ENCODE data around the gene VKORC1.

The VKORC1 gene

DNA sequence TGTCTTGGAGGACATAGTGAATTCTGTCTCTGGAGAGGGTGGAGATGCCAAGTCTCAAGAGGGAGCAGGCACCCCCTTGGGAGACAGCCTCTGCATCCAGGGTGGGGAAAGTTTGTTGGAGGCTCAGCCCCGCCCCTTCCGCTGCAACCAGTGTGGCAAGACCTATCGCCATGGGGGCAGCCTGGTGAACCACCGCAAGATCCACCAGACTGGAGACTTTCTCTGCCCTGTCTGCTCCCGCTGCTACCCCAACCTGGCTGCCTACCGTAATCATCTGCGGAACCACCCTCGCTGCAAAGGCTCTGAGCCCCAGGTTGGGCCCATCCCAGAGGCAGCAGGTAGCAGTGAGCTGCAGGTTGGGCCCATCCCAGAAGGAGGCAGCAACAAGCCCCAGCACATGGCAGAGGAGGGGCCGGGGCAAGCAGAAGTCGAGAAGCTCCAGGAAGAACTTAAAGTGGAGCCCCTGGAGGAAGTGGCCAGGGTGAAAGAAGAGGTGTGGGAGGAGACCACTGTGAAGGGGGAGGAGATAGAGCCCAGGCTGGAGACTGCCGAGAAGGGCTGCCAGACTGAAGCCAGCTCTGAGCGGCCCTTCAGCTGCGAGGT is 15.2 kb downstream of the VKORC1 start:
- TF ChIP-seq CTCF (IDR thresholded peaks at IDR 0.05; ENCODE audit: low read depth, low read length), result no peak
- no peak for DNase-seq (ENCODE audit: extremely low read depth, low read depth)

- no peak for TF ChIP-seq CTCF (IDR thresholded peaks at IDR 0.05; ENCODE audit: low read depth, low read length)
- no peak for DNase-seq (ENCODE audit: extremely low read depth, low read depth)
Measured at GRCh38 chr16:31078597-31079341, 15.8 kb downstream of the VKORC1 start.

DNA sequence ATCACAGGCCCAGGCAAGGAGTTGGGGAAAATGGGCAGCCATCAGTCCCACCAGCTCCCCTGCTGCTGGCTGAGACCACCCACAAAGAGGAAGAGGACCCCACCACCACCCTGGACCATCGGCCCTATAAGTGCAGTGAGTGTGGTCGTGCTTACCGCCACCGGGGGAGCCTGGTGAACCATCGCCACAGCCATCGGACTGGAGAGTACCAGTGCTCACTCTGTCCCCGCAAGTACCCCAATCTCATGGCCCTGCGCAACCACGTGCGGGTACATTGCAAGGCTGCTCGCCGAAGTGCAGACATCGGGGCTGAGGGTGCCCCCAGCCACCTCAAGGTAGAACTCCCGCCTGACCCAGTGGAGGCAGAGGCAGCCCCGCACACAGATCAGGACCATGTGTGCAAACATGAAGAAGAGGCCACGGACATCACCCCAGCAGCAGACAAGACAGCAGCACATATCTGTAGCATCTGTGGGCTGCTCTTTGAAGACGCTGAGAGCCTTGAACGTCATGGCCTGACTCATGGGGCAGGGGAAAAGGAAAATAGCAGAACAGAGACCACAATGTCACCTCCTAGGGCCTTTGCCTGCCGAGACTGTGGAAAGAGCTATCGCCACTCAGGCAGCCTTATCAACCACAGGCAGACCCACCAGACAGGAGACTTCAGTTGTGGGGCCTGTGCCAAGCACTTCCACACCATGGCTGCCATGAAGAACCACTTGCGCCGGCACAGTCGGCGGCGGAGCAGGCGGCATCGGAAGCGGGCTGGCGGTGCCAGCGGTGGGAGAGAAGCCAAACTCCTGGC is 16.8 kb downstream of the VKORC1 start:
- TF ChIP-seq CTCF (IDR thresholded peaks at IDR 0.05; ENCODE audit: low read depth, low read length), result no peak
- DNase-seq (ENCODE audit: extremely low read depth, low read depth), result no peak

DNA sequence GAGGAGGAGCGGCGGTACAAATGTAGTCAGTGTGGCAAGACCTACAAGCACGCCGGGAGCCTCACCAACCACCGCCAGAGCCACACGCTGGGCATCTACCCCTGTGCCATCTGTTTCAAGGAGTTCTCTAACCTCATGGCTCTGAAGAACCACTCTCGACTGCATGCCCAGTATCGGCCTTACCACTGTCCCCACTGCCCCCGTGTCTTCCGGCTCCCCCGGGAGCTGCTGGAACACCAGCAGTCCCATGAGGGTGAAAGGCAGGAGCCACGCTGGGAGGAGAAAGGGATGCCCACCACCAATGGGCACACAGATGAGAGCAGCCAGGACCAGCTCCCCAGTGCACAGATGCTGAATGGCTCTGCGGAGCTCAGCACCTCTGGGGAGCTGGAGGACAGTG is 17.6 kb downstream of the VKORC1 start:
- no peak for DNase-seq (ENCODE audit: extremely low read depth, low read depth)
- TF ChIP-seq CTCF (IDR thresholded peaks at IDR 0.05; ENCODE audit: low read depth, low read length), result no peak

GRCh38 chr16:31076319-31076718 is 18.3 kb downstream of the VKORC1 start:
- no peak for TF ChIP-seq CTCF (IDR thresholded peaks at IDR 0.05; ENCODE audit: low read depth, low read length)
- no peak for DNase-seq (ENCODE audit: extremely low read depth, low read depth)

DNA sequence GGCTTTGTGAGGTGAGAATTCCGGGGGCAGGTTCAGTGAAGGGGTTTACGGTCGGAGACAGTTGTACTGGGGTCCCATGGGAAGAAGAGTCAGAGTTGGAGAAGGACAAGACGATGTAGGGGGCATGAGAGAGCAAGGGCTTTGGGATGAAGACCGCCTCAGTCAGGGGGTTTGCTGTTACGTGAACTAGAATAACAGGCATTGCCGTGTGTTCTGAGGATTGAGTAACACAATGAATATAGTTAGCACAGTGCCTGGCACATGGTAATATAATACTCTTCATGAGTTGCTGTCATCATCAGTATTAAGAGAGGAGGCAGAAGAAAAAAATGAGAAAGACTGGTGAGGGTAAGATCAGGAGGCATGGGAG is 19.8 kb downstream of the VKORC1 start:
- TF ChIP-seq CTCF (IDR thresholded peaks at IDR 0.05; ENCODE audit: low read depth, low read length), result no peak; the same call in none of the 2 replicates
- no peak for DNase-seq (ENCODE audit: extremely low read depth, low read depth)
